Stimulated activated CD4-positive, alpha-beta T cell treated with anti-CD3 and anti-CD28 coated beads, Interleukin-12 subunit alpha, Interleukin-12 subunit beta, amount 100 ng/mL, for 48 hours (primary cell): ENCODE data around the gene RAB3C.
"Not testable (repeated sequence)": the region's sequence is repeated elsewhere in the genome, so short reads cannot be mapped to it uniquely, and the experiment has no call there.

ENCODE experiments used
- DNase-seq, 3 donors: peaks; one replicate each; pipeline ENCODE4 v3.0.0-alpha.2; 2020; ENCODE audit warnings: low read depth in 2 of 3, low spot score in 1 of 3

The RAB3C gene

GRCh38 chr5:58600613-58601012 is 17.7 kb downstream of the RAB3C start:
- not testable (repeated sequence) for DNase-seq

GRCh38 chr5:58602889-58603288 is 20.0 kb downstream of the RAB3C start:
- DNase-seq, result not testable (repeated sequence)

- no peak for DNase-seq
These were observed 23.2 kb downstream of the RAB3C start for GRCh38 chr5:58606064-58606463.

GRCh38 chr5:58615972-58616371 is 33.1 kb downstream of the RAB3C start:
- no peak for DNase-seq

GRCh38 chr5:58617241-58617640 is 34.4 kb downstream of the RAB3C start:
- DNase-seq, result no peak

- DNase-seq, result no peak
These were observed 37.5 kb downstream of the RAB3C start for GRCh38 chr5:58620336-58620735.

- no peak for DNase-seq
These were observed 40.3 kb downstream of the RAB3C start for GRCh38 chr5:58622936-58623871.

GRCh38 chr5:58628626-58629025 is 45.8 kb downstream of the RAB3C start:
- no peak for DNase-seq

- DNase-seq, result no peak
These were observed 46.6 kb downstream of the RAB3C start for GRCh38 chr5:58629271-58630159.

GRCh38 chr5:58631895-58632294 is 49.0 kb downstream of the RAB3C start:
- DNase-seq, result no peak

GRCh38 chr5:58635416-58635815 is 52.5 kb downstream of the RAB3C start:
- no peak for DNase-seq

GRCh38 chr5:58640011-58640410 is 57.1 kb downstream of the RAB3C start:
- no peak for DNase-seq

GRCh38 chr5:58641533-58641932 is 58.7 kb downstream of the RAB3C start:
- no peak for DNase-seq

GRCh38 chr5:58648846-58649245 is 66.0 kb downstream of the RAB3C start:
- DNase-seq, result no peak

- DNase-seq, result no peak
These were observed 66.8 kb downstream of the RAB3C start for GRCh38 chr5:58649716-58650115.

GRCh38 chr5:58653521-58653920 is 70.6 kb downstream of the RAB3C start:
- DNase-seq, result no peak

GRCh38 chr5:58666141-58666540 is 83.3 kb downstream of the RAB3C start:
- DNase-seq, result no peak

GRCh38 chr5:58666598-58667581 is 84.0 kb downstream of the RAB3C start:
- DNase-seq, result no peak

- DNase-seq, result no peak
These were observed 87.7 kb downstream of the RAB3C start for GRCh38 chr5:58670582-58670981.

- no peak for DNase-seq
These were observed 88.3 kb downstream of the RAB3C start for GRCh38 chr5:58671155-58671554.

GRCh38 chr5:58672521-58672920 is 89.6 kb downstream of the RAB3C start:
- DNase-seq, result no peak
